ENCODE measurements around the gene TMEM154. TPM values are rescaled to one million over a fixed set of nuclear protein-coding genes. Genes with fewer than 3 reads are reported as not detected.
A peak's percentile ranks its signal among the peaks of the same experiment; 100 is the strongest.

Gene TMEM154
- total RNA-seq, 1 donor from 2014 or later: 15.0 TPM

DNA sequence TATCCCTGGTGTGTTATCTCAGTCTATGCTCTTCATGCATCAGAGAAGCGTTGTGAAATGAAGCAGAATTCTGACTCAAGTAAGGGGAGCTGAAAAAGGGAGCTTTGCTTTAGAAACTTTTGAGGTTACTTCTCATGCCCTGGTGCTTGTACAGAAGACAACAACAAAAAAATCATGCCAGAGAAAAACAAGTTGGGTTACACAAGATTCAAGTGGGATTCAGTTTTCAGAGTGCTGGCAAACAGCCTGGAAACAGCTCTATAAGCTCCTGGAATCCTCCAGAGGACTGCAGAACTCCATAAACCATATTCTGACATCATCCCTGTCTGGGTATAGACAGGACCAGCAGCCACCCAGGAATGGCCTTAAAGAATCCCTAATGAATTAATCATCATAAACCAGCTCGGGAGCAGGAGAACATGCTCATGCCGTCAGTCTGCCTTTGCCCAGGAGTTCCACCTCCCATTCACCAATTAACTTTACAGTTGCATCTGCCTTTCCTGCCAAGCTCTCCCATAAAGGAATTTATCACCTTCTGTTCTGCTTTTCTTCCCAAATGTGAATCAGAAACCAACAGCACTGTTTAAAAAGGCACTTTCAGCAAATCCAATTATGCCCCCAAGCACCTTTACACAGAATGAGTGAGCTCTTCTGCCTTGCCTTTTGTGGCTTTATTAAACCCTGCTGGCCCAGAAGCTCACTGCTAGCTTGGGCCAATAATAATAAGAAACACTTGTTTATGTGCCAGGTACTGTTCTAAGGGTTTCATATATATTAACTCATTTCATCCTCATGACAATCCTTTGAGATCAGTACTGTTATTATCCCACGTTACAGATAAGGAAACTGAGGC lies 89.4 kb downstream of the TMEM154 start:
- DNase-seq: peak; percentile 74

DNA sequence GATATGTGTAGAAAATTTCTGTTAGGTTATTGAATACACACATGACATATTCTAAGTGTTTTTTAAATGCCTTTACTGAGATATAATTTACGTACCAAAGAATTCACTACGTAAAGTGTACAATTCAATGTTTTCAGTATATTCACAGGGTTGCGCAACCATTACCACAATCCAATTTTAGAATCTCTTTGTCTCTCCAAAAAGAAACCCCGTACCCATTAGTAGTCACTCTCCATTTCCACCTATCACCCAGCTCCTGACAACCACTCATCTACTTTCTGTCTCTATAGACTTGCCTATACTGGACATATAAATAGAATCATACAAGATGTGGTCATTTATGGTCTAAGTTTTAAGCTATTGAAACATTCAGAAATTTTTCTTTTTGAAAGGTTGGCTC lies 90.9 kb downstream of the TMEM154 start:
- no peak for DNase-seq

DNA sequence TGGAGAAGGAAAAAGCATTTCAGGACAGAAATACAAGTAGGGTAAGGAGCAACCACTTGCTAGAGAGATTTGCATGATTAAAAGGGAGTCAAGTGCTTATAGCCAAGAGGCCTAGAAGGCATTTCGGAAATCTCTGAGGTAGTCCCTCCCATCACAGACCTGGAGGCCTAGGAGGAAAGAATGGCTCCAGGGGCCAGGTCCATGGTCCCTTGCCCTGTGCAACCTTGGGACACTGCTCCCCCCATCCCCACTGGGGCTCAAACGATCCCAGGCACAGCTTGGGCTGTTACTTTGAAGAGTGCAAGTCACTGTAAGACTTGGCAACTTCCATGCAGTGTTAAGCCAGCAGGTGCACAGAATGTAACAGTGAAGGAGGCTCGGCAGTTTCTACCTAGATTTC lies 92.7 kb downstream of the TMEM154 start:
- DNase-seq: no peak

- no peak for DNase-seq
These were observed 93.1 kb downstream of the TMEM154 start for GRCh38 chr4:152586668-152587067.

DNA sequence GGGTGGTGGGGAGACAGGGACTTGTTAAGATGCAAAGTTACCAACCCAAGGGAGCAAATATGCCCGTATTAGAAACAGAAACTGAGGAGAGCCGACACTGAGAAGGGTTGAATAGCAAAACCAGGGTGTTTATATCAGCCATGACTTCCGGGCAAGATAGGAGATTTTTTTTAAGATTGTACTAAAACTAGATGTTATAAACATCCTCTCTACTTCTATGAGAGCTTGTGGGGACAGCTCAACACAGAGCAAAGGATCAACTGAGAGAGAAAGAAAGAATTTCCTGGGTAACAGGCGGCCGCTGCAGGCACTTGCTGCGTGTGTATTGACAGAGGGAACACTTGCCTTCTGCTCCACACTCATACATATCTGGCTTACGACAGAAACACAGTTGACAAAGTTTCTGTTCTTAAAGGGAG lies 94.8 kb downstream of the TMEM154 start:
- no peak for DNase-seq

GRCh38 chr4:152581536-152582160 lies 98.1 kb downstream of the TMEM154 start:
- no peak for DNase-seq

GRCh38 chr4:152579916-152580315 lies 99.9 kb downstream of the TMEM154 start:
- no peak for DNase-seq

DNA sequence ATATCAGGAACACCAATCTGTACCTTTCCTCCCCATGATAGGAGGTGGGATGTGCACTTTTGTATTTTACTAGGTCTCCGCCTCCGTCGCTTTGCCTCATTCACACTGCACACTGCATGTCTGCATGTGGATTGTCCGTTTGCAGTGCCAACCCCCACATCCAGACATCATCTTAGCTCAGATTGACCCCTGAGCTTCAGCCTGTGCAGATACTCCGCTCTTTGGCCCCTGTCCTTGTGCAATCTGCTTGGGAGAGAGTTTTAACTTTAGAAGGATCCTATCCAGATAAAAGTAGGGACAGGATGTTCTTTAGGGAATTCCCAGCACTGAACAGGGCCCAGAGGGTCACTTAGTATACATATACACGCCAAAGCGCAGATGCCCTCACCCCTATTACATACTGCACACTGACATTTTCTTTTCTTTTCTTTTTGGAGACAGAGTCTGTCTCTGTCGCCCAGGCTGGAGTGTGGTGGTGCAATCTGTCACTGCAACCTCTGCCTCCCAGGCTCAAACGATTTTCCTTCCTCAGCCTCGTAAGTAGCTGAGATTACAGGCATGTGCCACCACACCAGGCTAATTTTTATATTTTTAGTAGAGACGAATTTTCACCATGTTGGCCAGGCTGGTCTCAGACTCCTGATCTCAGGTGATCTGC lies 100.6 kb downstream of the TMEM154 start:
- DNase-seq: no peak

DNA sequence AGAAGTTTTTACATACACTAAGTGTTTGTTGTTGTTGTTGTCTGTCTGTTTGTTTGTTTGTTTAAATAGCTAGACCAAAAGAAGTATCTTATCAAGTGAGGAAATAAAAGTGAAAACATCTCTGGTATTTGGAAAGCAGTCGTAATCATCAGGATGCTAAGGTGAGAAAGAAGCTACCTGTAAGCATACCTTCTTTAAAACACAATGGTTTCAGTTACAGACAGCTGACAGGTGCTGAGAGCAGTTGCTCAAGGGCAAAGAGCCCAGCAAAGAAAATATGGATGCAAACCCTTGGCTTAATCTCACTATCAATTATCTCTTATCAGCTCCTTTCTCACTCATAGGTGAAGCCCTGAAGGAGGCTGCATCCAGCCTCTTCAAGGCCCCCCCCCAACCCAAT lies 101.1 kb downstream of the TMEM154 start:
- no peak for DNase-seq

GRCh38 chr4:152577708-152578396 lies 101.9 kb downstream of the TMEM154 start:
- no peak for DNase-seq

- DNase-seq: no peak
These were observed 104.3 kb downstream of the TMEM154 start for GRCh38 chr4:152575533-152575932.

DNA sequence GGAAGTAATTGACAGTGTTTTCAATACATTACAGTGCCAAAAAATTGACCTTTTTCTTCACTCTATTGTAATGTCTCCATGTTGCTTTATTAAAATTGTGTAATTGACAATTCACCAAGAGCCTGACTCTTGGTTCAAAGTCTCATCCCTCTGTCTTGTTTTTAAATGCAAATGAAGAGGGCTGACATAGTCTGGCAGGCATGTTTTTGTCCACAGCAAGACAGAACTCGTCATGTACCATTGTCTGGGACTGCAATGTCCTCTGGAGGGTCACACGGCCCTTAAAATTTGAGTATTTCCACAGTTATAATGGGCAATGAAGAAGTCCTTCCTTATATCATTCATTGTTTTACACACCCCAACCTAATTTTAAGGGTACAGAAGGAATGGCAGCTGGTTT lies 105.9 kb downstream of the TMEM154 start:
- DNase-seq: no peak

DNA sequence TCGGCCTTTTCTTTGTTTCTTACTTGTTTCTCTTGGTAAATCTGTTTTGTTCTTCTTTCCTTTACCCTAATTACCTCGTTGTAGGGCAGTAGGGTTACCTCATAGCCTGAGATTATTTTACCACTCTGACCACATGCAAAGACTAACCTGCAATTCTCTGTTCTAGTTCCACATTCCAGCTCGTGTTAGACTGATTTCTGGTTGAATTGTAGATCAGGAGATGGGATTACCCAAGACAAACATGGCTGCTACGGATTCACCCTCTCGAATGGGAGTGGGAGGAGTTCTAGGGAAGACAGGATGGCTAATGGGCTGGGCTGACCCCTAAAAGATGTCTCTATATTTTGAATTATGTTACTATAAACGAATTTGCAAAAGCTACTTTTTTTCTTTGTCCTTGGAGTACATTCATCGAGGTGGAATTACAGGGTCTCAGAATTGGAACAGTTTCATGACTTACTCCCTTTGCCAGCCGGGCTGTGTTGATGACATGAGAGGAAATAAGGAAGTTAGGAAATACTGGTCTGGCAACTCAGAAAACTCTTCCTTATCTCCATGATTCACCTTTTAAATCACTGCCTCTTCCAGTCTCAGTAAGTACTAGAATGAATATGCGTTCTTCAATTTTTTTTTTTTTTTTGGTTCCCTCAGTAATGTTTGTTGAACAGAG lies 107.2 kb downstream of the TMEM154 start:
- no peak for DNase-seq

GRCh38 chr4:152571770-152572169 lies 108.0 kb downstream of the TMEM154 start:
- DNase-seq: no peak

DNA sequence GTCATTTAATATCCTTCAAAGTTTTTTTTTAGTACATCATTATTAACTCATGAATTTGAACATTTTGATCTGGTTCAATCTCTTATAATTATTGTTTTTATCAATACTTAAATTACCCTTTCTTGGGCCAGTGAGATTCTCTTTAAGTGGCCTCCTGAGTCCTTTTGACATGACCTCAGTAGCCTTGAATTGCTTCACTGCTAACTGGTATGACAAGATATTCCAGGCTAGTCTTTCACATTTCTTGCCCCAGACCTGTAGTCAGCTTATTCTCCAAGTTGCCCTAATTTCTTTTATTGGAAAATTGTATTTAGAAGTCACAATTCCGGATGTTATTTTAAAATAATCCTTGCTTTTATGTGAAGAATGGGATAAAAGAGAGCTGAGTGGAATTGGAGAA lies 108.5 kb downstream of the TMEM154 start:
- no peak for DNase-seq

Other genes starting within 250 kb of the TMEM154 start
- 76.8 TPM for gene FBXW7, start 143.9 kb downstream of the TMEM154 start, total RNA-seq
- 0.99 TPM for gene TIGD4, start 99.7 kb upstream of the TMEM154 start, total RNA-seq
- 41.2 TPM for gene ARFIP1, start 100.0 kb upstream of the TMEM154 start, total RNA-seq

Measured in skin of body (tissue), 2 donors.